ENCODE measurements around the gene PRKN. TPM values are rescaled to one million over a fixed set of nuclear protein-coding genes. Genes with fewer than 3 reads are reported as not detected.

PRKN gene
- total RNA-seq, 1 donor from 2014 or later = 1.3 TPM

GRCh38 chr6:161341638-161342037, 1385.9 kb downstream of the PRKN start:
- Histone ChIP-seq H3K9me3 (ENCODE audit: insufficient read depth, low read depth, low read length) (no peaks in the 10 kb centered on the region), H3K4me2 (ENCODE audit: low read length) (no peak overlapping the region), H3K79me2 (ENCODE audit: insufficient read depth, low read length) (no peaks in the 10 kb centered on the region), H3K9ac (ENCODE audit: low read length) (no peak overlapping the region), H4K20me1 (ENCODE audit: insufficient read depth, low read length) (no peaks in the 10 kb centered on the region), H2AFZ (ENCODE audit: low read depth, low read length) (no peak overlapping the region), H3K36me3 (ENCODE audit: insufficient read depth, low read length) (no peaks in the 10 kb centered on the region), H3K4me3 (ENCODE audit: insufficient read depth, low read depth, low read length) (no peak overlapping the region), H3K4me1 (ENCODE audit: insufficient read depth, low read length) (no peaks in the 10 kb centered on the region), H3K27ac (ENCODE audit: low read depth, low read length) (no peak overlapping the region), H3K27me3 (ENCODE audit: insufficient read depth, low read length) (no peaks in the 10 kb centered on the region)
- no peak overlapping the region for H3K4me3 Mint-ChIP-seq (ENCODE audit: unreplicated experiment)
- no peaks in the 10 kb centered on the region for H3K4me1 Mint-ChIP-seq (ENCODE audit: low read depth, unreplicated experiment)
- no peaks in the 10 kb centered on the region for H3K9me3 Mint-ChIP-seq (ENCODE audit: unreplicated experiment)
- FAIRE-seq (no peak), DNase-seq (ENCODE audit: low read depth) (no peak)
- no peaks in the 10 kb centered on the region for H3K36me3 Mint-ChIP-seq (ENCODE audit: low read depth, unreplicated experiment)
- TF ChIP-seq EZH2 (IDR thresholded peaks at IDR 0.05; ENCODE audit: insufficient read depth, low read length) (no peak), CTCF (IDR thresholded peaks at IDR 0.05; ENCODE audit: insufficient read depth, low read depth, low read length) (no peak)
- H3K27ac Mint-ChIP-seq (ENCODE audit: unreplicated experiment) = no peak overlapping the region
- no peaks in the 10 kb centered on the region for H3K27me3 Mint-ChIP-seq (ENCODE audit: low read depth, unreplicated experiment)

GRCh38 chr6:161338015-161338414, 1389.6 kb downstream of the PRKN start:
- no peaks in the 10 kb centered on the region for H3K9me3 Mint-ChIP-seq (ENCODE audit: unreplicated experiment)
- no peaks in the 10 kb centered on the region for H3K4me1 Mint-ChIP-seq (ENCODE audit: low read depth, unreplicated experiment)
- no peaks in the 10 kb centered on the region for H4K20me1 ChIP-seq (ENCODE audit: insufficient read depth, low read length)
- H3K4me3 Mint-ChIP-seq (ENCODE audit: unreplicated experiment) = no peak overlapping the region
- TF ChIP-seq CTCF (IDR thresholded peaks at IDR 0.05; ENCODE audit: insufficient read depth, low read depth, low read length) = no peak
- no peak for TF ChIP-seq EZH2 (IDR thresholded peaks at IDR 0.05; ENCODE audit: insufficient read depth, low read length)
- H3K27ac ChIP-seq (ENCODE audit: low read depth, low read length) = no peak overlapping the region
- no peaks in the 10 kb centered on the region for H3K27me3 Mint-ChIP-seq (ENCODE audit: low read depth, unreplicated experiment)
- no peak for FAIRE-seq
- no peaks in the 10 kb centered on the region for H3K4me1 ChIP-seq (ENCODE audit: insufficient read depth, low read length)
- H3K4me3 ChIP-seq (ENCODE audit: insufficient read depth, low read depth, low read length) = no peak overlapping the region
- no peak overlapping the region for H3K9ac ChIP-seq (ENCODE audit: low read length)
- H2AFZ ChIP-seq (ENCODE audit: low read depth, low read length) = no peak overlapping the region
- no peaks in the 10 kb centered on the region for H3K36me3 ChIP-seq (ENCODE audit: insufficient read depth, low read length)
- DNase-seq (ENCODE audit: low read depth) = no peak
- no peaks in the 10 kb centered on the region for H3K79me2 ChIP-seq (ENCODE audit: insufficient read depth, low read length)
- no peaks in the 10 kb centered on the region for H3K36me3 Mint-ChIP-seq (ENCODE audit: low read depth, unreplicated experiment)
- no peak overlapping the region for H3K27ac Mint-ChIP-seq (ENCODE audit: unreplicated experiment)
- no peaks in the 10 kb centered on the region for H3K9me3 ChIP-seq (ENCODE audit: insufficient read depth, low read depth, low read length)
- H3K27me3 ChIP-seq (ENCODE audit: insufficient read depth, low read length) = no peaks in the 10 kb centered on the region
- no peak overlapping the region for H3K4me2 ChIP-seq (ENCODE audit: low read length)

GRCh38 chr6:161336479-161336878, 1391.1 kb downstream of the PRKN start:
- Histone ChIP-seq H3K9ac (ENCODE audit: low read length) (no peak overlapping the region), H3K27me3 (ENCODE audit: insufficient read depth, low read length) (no peaks in the 10 kb centered on the region), H3K27ac (ENCODE audit: low read depth, low read length) (no peak overlapping the region), H3K79me2 (ENCODE audit: insufficient read depth, low read length) (no peaks in the 10 kb centered on the region), H3K4me1 (ENCODE audit: insufficient read depth, low read length) (no peaks in the 10 kb centered on the region), H2AFZ (ENCODE audit: low read depth, low read length) (no peak overlapping the region), H3K9me3 (ENCODE audit: insufficient read depth, low read depth, low read length) (no peaks in the 10 kb centered on the region), H3K36me3 (ENCODE audit: insufficient read depth, low read length) (no peaks in the 10 kb centered on the region), H3K4me3 (ENCODE audit: insufficient read depth, low read depth, low read length) (no peak overlapping the region), H4K20me1 (ENCODE audit: insufficient read depth, low read length) (no peaks in the 10 kb centered on the region), H3K4me2 (ENCODE audit: low read length) (no peak overlapping the region)
- no peak overlapping the region for H3K27ac Mint-ChIP-seq (ENCODE audit: unreplicated experiment)
- DNase-seq (ENCODE audit: low read depth) (no peak), FAIRE-seq (no peak)
- no peaks in the 10 kb centered on the region for H3K4me1 Mint-ChIP-seq (ENCODE audit: low read depth, unreplicated experiment)
- peaks cover 3% of the 10 kb centered on the region for H3K9me3 Mint-ChIP-seq (ENCODE audit: unreplicated experiment)
- TF ChIP-seq EZH2 (IDR thresholded peaks at IDR 0.05; ENCODE audit: insufficient read depth, low read length) = no peak
- no peak for TF ChIP-seq CTCF (IDR thresholded peaks at IDR 0.05; ENCODE audit: insufficient read depth, low read depth, low read length)
- H3K36me3 Mint-ChIP-seq (ENCODE audit: low read depth, unreplicated experiment) = no peaks in the 10 kb centered on the region
- H3K27me3 Mint-ChIP-seq (ENCODE audit: low read depth, unreplicated experiment) = no peaks in the 10 kb centered on the region
- H3K4me3 Mint-ChIP-seq (ENCODE audit: unreplicated experiment) = no peak overlapping the region
